ENCODE results near the gene CD80.

GRCh38 chr3:119538772-119539171, 20.6 kb downstream of the CD80 start:
- TF ChIP-seq EZH2 (IDR thresholded peaks at IDR 0.05; ENCODE audit: borderline replicate concordance, low read depth, low read length) (no peak), SP1 (CRISPR knock-in tag; IDR thresholded peaks at IDR 0.05) (no peak), DEAF1 (CRISPR knock-in tag; IDR thresholded peaks at IDR 0.05) (no peak)

Data from K562 (cell line).